NCI-H510A treated with DMSO at 0.1 percent for 48 hours (cell line): Measurements from ENCODE around the gene KRT32.
"Not testable (repeated sequence)": the region's sequence is repeated elsewhere in the genome, so short reads cannot be mapped to it uniquely, and the experiment has no call there.

Experiments used
- DNase-seq: peaks from one replicate; lab custom pipeline; 2025; lab: John Stamatoyannopoulos, UW

The KRT32 gene

DNA sequence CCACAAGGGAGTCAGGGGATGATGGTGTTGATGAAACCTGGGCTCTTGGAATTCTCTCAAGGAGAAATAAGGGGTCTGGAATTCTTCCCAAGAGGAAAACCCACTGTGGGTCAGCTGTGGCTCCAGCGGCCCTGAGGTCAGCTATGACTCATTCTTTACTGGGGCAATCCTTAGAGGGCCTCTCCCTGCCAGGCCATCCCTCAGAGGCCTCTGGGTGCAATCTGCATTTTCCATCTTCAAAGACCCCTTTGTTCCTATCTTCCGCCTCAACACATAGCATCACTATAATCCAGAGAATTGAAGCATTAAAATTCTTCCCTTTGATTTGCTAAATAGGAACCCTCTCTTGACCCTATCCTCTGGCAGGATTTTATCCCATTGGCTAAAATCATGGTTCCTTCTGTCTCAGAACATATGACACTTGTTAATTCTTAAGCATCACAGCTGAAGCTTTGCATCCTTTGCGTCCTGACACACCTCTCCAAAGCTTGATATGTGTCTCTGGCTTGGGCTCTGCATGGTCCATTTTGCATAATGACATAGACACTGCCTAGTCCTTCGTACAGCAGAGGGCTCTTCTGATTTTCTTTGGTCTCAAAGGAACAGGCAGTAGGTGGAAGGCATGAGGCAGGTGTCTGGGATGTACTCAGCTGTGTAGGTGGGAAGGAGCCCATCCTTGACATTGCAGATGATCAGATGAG, 38.4 kb downstream of the KRT32 start:
- no peak for DNase-seq

DNA sequence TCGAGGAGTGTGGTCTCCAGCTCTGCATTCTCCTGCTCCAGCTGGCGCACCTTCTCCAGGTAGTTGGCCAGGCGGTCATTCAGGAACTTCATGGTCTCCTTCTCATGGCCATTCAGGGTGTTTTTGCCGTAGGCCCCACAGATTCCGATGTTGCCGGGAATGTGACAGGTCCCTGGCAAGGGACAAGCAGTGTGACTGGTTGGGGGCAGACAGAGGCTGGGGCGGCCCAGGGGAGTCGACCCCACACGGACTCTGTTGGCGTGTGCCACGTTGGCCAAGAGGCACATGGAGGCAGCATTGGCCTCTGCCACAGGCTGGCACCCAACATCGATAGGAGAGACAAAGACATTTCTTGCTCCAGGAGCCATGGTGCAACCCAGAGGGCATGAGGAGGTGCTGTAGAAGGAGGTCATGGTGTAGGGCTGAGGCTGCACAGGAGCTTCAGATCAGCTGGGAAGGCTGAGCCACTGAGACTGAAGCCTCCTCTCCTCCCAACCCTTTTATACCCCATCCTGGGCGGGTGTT, 43.0 kb downstream of the KRT32 start, which contains the start of gene KRT37:
Gene KRT37, minus strand, starts transcription at position 475 of the 525 bp plus-strand sequence. Its CDS starts 62 bp downstream, at position 413.
- no peak for DNase-seq

DNA sequence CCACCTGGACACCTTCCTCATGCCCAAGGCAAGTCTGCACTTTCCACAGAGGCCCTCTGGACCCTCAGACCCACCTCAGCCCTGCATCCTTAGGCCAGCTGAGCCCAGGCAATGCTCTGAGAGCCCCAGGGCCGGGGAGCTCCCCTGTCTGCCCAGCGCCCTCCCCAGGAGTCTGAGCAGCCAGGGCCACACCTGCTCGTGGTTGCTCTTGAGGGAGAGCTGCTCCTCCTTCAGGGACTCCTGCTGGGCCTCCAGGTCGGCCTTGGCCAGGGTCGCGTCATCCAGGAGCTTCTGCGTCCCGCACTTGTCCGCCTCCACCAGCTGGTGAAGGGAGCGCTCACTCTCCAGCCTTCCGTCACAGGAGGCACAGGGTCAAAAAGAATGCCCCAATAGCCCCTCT, 44.6 kb downstream of the KRT32 start:
- DNase-seq, result not testable (repeated sequence)

DNA sequence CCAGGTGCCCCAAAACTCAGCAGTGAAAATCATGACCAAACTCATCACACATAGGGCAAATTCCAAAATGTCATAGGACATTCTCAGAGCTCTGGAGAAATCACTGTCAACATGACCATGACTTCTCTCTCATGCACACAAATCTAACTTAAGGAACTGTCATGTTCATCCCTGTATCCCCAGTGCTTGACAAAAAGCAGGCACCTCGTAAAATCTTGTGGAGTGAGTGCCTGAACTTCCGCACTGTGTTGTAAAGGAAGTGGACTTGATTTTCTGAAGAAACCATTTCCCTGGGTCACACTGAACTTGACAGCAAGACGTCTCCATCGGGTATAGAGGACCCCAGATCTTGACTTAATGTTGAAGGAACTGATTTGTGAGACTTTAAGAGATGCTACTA, 45.6 kb downstream of the KRT32 start:
- no peak for DNase-seq

DNA sequence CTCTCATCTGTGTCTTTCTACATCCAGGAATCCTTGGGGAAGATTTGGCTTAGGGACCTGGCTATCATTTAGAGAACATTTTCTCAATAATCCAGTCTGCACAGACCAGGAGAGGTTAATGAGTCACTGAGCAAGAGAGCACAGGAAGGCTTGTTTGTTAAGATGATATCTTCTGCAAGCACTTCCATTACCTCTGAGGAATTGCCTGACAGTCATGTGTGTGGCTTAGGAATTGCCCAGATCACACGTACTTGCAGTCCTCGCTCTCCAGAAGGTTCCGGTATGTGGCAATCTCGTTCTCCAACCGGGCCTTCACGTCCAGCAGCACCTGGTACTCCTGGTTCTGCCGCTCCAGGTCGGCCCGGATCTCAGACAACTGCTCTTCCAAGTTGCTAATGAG, 46.1 kb downstream of the KRT32 start:
- no peak for DNase-seq

DNA sequence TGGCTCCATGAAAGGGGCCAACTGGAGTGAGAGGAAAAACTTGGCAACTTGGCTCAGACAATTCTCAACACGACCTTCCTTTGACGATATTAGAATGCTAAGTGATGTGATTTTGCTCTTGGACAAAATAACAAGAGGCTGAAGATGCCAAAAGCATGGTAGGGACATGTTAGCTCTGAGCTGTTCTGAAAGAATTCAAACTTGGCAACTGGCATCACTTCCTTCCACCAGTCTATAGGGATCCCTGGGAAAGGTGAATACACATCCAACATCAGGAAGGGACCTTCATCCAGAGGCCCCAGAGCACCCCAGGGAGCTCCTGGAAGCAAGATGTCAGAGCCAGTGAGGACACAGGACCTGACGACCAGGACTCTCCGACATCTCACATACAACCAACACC, 47.1 kb downstream of the KRT32 start:
- DNase-seq, result no peak

DNA sequence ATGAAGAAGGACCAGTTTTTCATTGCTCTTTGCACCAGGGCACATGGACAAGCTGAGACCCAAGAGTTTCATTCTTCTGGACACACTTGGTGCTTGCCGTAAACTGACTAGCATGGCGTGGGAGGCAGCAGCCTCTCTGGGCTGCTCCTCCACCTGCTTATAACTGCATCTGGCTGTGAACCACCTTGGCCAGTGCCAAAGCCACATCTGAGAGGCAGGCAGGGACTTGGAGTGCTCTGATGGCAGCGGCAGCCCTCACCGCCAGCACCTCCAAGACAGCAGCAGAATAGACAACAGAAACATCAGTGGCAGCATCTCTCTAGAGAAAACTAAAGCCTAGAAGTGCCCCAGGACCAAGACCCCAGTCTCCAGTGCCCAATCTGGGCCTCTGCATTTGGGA, 47.5 kb downstream of the KRT32 start:
- no peak for DNase-seq

DNA sequence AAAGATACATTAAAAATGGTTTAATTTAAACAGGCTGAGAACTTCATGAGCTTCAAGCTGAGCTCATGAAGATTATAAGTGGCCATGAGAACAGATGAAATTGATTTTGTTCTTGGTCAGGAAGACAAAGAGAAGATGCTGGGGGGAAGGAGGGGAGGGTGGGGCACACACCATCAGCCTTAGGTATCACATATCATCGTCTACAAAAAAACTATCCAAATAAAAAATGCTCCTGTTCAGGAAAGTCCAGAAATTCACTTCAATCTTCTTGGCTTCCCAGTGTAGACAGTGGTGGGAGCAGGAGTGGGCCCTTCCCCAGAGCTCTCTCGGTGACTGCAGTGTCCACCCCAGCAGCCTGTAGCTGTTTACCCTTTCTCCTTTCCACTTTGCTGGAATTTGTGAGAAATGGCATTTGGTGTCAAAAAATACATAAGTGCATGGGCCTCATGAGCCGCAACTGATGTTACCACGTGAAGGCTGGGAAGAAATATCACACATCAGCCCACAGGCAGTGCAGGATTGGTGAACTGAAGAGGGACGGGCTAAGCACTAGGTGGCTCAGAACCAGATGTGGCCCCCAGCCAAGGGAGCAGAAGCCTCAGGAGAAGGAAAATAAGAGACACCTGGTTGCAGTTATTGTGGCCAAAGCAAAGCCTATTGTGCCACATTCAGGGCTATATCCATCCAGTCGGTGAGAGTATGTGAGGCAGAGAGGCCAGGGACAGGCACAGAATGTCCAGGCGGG, 48.9 kb downstream of the KRT32 start:
- DNase-seq, result no peak

DNA sequence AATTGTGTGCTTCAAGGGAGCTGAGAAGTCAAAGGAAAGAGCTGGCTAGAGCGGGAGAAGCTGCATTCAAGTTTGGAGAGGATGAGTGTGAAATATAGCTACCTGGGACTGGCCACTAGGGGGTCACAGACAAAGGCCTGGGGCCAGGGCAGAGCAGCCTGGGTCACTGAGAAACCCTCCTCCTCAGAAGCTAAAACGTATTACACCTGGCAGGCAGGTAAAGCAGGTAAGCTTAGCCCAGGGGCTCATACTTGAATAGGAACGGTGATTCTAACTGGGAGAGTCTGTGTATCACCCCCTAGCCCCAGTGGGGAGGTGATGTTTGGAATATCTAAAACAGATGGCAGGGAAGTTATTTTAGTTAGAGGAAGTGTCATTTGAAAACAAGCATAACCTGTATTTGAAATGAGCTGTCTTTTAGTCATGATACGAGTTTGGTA, 49.6 kb downstream of the KRT32 start:
- DNase-seq, result peak; percentile 64

DNA sequence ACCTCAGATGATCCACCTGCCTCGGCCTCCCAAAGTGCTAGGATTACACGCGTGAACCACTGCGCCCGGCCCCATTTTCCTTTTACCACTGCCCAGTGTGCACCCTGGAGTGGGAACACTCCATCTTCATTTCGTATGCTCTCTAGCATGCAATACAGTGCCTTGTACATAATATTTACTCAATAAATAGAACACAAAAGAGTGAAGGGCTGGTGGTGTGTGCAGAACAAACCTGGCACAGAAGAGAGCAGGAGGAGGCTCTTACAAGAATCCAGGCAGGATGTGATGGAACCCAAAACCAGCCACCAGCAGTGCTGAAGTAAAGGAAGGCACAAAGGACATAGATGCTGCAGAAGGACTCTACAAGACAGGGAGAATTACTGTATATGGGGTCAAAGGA, 50.1 kb downstream of the KRT32 start:
- DNase-seq, result no peak

DNA sequence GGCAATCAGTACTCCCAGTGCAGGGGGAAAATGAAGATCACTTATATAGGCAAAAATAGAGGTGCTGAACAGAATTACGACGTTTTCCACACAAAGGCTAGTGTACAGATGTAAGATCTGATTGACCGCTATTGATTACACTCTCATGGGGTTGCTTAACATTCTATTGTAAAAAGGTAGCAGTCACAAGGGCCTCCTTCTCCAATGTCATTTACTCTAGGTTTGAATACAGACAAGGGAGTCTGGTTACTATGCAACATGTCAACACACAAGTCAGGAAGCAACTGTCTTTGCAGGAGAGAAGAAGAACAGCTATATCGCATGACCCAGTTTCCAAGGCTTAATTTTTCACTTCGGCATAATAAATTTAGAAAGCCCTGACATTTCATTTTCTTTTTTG, 50.7 kb downstream of the KRT32 start:
- DNase-seq, result no peak

DNA sequence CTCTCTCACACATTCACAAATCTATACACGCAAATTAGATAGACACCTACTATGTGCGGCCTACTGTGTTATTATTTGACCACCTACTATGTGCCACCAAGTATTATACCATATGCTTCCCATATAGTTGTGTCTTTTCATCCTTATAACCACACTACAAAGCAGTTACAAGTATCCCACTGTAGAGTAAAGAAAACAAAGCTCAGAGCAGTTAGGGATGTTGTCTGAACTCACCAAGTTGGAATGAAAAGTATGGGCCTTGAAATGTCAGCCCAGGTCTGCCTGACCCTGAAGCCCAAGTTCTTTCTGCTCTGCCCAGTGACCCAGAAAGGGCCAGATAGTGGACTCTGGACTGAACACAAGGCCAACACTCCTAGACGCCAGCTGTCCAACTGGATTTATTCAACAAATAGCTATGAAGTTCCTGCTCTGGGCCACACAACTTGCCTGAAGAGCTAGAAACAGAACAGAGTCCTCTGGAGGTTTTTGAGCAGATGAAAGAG, 51.3 kb downstream of the KRT32 start:
- no peak for DNase-seq

DNA sequence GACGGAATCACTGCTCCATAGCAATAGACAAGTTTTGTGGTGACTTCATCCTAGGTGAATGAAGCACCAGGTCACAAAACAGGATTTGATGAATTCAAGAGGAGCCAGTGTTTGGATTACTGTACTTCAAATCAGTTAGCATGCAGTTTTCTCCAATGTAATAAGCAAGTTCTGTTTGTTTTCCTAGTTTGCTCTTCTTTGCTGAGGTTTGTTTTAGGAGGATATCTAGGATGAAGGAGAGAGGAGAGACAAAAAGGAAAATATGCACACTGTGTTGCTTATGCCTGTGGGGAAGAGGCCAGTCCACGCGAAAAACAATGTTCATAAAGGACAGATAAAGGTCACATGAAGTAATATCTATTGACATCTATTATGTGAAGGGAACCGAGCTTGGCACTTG, 51.8 kb downstream of the KRT32 start:
- peak; percentile 33 for DNase-seq

DNA sequence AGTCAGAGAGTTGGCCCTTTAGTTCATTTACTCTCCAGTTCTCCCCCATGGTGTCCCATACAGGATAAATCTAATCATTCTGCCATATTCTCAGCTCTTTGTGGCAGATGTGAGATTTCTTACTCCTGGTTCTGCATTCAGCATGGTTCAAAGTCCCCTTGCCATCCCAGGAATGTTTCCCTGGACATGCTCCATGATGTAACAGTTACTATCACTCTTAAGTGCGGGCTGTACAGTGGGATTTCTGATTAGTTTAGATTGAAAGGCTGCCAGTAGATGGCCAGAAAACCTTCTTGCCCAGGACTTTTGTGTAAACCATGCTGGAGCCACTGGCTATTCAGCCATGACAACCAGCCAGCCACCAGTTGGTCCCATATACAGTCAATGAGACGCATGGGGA, 53.2 kb downstream of the KRT32 start:
- DNase-seq, result no peak

DNA sequence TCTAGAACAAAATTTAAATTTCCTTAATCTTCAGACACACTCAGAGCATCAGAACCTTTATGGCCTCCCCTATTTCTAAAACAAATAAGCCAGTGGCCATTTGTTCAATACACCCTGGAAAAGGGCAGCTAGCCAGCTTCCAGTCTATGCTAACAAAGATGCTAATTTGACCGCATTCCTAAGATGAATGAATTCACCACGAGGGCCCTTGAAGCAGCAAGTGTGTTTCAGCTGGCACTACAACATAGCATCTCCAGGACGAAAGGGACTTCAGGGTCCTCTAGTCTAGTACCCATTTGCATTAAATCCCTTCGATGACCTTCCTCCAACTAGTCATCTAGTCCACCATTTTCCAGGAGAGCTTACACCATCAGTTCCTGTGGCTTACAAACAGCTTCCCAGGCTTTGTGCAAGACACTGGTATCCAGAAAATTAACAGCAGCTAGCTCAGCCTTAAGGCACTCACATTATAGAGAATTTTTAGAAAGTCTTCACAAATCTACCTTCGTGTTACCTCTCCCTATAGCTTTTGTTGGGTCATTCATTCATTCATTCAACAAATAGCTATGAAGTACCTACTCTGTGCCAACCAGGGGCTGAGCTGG, 53.7 kb downstream of the KRT32 start:
- DNase-seq, result no peak

DNA sequence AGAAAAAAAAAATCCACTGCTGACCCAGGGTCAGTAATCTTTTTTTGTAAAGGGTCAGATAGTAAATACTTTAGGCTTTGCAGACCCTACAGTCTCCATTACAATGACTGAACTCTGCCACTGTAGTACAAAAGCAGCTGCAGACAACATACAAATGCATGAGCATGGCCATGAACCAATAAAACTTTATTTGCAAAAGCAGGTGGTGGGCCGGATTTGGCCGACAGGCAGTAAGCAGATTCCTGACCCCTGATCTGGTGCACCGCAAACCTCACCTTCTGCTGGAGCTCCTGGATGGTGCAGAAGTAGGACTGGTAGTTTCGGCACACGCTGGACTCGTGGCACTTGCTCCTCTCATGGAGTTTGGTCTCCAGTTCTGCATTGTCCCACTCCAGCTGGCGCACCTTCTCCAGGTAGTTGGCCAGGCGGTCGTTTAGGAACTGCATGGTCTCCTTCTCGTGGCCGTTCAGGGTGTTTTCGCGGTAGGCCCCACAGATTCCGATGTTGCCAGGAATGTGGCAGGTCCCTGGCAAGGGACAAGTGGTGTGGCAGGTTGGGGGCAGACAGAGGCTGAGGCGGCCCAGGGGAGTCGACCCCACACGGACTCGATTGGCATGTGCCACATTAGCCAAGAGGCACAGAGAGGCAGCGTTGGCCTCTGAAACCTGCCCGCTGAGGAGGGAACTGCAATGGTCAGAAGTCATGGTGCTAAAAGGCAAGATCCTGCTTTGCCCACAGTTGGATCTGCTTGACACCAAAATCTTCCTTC, 55.9 kb downstream of the KRT32 start:
- DNase-seq, result no peak
